H1 (cell line): ENCODE measurements around the gene PLBD1. TPM values are rescaled to one million over a fixed set of nuclear protein-coding genes. Genes with fewer than 3 reads are reported as not detected.

ENCODE experiments used
- CTCF ChIA-PET: fragments of 300-600 bp; sonication (Branson Sonifier 250); formaldehyde crosslinking; loops from one replicate; lab custom pipeline; 2021; ENCODE audit not compliant: partially characterized antibody; lab: Charles Lee
- POLR2A ChIA-PET: fragments of 300-600 bp; sonication (Branson Sonifier 250); formaldehyde crosslinking; loops from one replicate; lab custom pipeline; 2021; ENCODE audit warnings: inconsistent platforms; ENCODE audit not compliant: partially characterized antibody; lab: Charles Lee
- DNase-seq, 2 experiments: peaks; one replicate each; pipeline versions ENCODE4 v3.0.0 to v3.0.0-alpha.2; 2010 to 2022; ENCODE audit warnings: low spot score in 2 of 2, low read depth in 1 of 2, mixed read lengths in 1 of 2
- FAIRE-seq: peaks from 2 replicates; lab custom pipeline; 2011; peaks lifted over from hg19 to GRCh38; lab: Jason Lieb, UNC
- H2AFZ ChIP-seq: 2 replicates; pipeline ENCODE4 v1.8.1; 2012; ENCODE audit warnings: low read length, inconsistent platforms
- H2AK5ac ChIP-seq: 2 replicates; pipeline ENCODE4 v1.6.1; 2013; ENCODE audit warnings: low read depth, low read length
- H2BK120ac ChIP-seq: replicated peaks from 2 replicates; pipeline ENCODE3; 2013; ENCODE audit warnings: low read depth, low read length, inconsistent platforms
- H2BK12ac ChIP-seq: 2 replicates; pipeline ENCODE4 v1.6.1; 2013; ENCODE audit warnings: low read depth, low read length
- H2BK15ac ChIP-seq: 2 replicates; pipeline ENCODE4 v1.6.1; 2013; ENCODE audit warnings: low read length
- H2BK20ac ChIP-seq: 2 replicates; pipeline ENCODE4 v1.6.1; 2013; ENCODE audit warnings: low read length
- H2BK5ac ChIP-seq: 2 replicates; pipeline ENCODE4 v1.6.1; 2013; ENCODE audit warnings: low read depth, low read length
- H3K14ac ChIP-seq: 2 replicates; pipeline ENCODE4 v1.6.1; 2013; ENCODE audit warnings: inconsistent platforms; ENCODE audit not compliant: insufficient read length
- H3K18ac ChIP-seq: 2 replicates; pipeline ENCODE4 v1.6.1; 2013; ENCODE audit warnings: low read length; ENCODE audit errors: extremely low read depth
- H3K23ac ChIP-seq: 2 replicates; pipeline ENCODE4 v1.6.1; 2013; ENCODE audit warnings: inconsistent platforms; ENCODE audit not compliant: insufficient read length
- H3K23me2 ChIP-seq: 2 replicates; pipeline ENCODE4 v1.6.1; 2013; ENCODE audit warnings: low read depth, low read length
- H3K27ac ChIP-seq: 2 replicates; pipeline ENCODE4 v1.6.1; 2011; ENCODE audit warnings: low read depth, low read length, inconsistent platforms
- H3K27me3 ChIP-seq, 4 experiments: replicated peaks in 1 of 4; 1 replicate in 1 of 4; 2 replicates in 3 of 4; pipeline versions ENCODE4 v1.6.1 to v1.8.1; 2011 to 2013; ENCODE audit warnings: low read length in 3 of 4, mild to moderate bottlenecking in 3 of 4, inconsistent platforms in 2 of 4, mixed read lengths in 2 of 4, moderate library complexity in 1 of 4; ENCODE audit not compliant: control insufficient read depth in 3 of 4, insufficient read depth in 3 of 4; ENCODE audit errors: extremely low read depth in 1 of 4
- H3K36me3 ChIP-seq, 4 experiments: 2 replicates each; pipeline versions ENCODE4 v1.6.1 to v1.8.1; 2011 to 2013; ENCODE audit warnings: mild to moderate bottlenecking in 4 of 4, low read length in 3 of 4, moderate library complexity in 2 of 4, control low read depth in 1 of 4, inconsistent platforms in 1 of 4; ENCODE audit not compliant: insufficient read depth in 4 of 4, control insufficient read depth in 2 of 4
- H3K4ac ChIP-seq: replicated peaks from 2 replicates; pipeline ENCODE3; 2013; ENCODE audit warnings: low read length, low read depth, mixed read lengths, inconsistent platforms; ENCODE audit not compliant: insufficient read length
- H3K4me1 ChIP-seq, 4 experiments: replicated peaks in 1 of 4; 1 replicate in 1 of 4; 2 replicates in 3 of 4; pipeline versions ENCODE4 v1.6.1 to v1.8.1; 2011 to 2013; ENCODE audit warnings: low read length in 3 of 4, inconsistent platforms in 2 of 4, mixed read lengths in 1 of 4; ENCODE audit not compliant: insufficient read depth in 4 of 4, control insufficient read depth in 3 of 4
- H3K4me2 ChIP-seq, 2 experiments: 2 replicates each; pipeline versions ENCODE4 v1.6.1 to v1.8.1; 2011 to 2013; ENCODE audit warnings: low read depth in 2 of 2, low read length in 2 of 2, control low read depth in 1 of 2, inconsistent platforms in 1 of 2, mild to moderate bottlenecking in 1 of 2; ENCODE audit not compliant: insufficient read depth in 1 of 2
- H3K4me3 ChIP-seq, 4 experiments: fragments of 200-600, 300-600 bp in 1 of 4; sonication (generic), shearing (Covaris generic), sonication (Bioruptor Twin) in 1 of 4; 2 replicates each; pipeline versions ENCODE4 v1.5.1 to v1.8.1; 2011 to 2016; ENCODE audit warnings: low read length in 4 of 4, low read depth in 3 of 4, control low read depth in 2 of 4, inconsistent platforms in 2 of 4, mild to moderate bottlenecking in 2 of 4, mixed read lengths in 1 of 4, moderate library complexity in 1 of 4; ENCODE audit not compliant: insufficient read depth in 2 of 4; ENCODE audit errors: extremely low read depth in 1 of 4
- H3K56ac ChIP-seq: replicated peaks from 2 replicates; pipeline ENCODE3; 2013; ENCODE audit warnings: low read depth, mild to moderate bottlenecking, mixed read lengths, low read length, inconsistent platforms; ENCODE audit not compliant: insufficient read length
- H3K79me1 ChIP-seq: 2 replicates; pipeline ENCODE4 v1.6.1; 2013; ENCODE audit warnings: low read depth, low read length, control low read depth
- H3K79me2 ChIP-seq, 2 experiments: 2 replicates each; pipeline versions ENCODE4 v1.6.1 to v1.8.1; 2012 to 2013; ENCODE audit warnings: low read length in 2 of 2, mild to moderate bottlenecking in 2 of 2, inconsistent platforms in 1 of 2; ENCODE audit not compliant: insufficient read depth in 2 of 2, control insufficient read depth in 1 of 2
- H3K9ac ChIP-seq, 4 experiments: replicated peaks in 1 of 4; 1 replicate in 1 of 4; 2 replicates in 3 of 4; pipeline versions ENCODE4 v1.6.1 to v1.8.1; 2011 to 2013; ENCODE audit warnings: low read depth in 3 of 4, low read length in 3 of 4, control low read depth in 2 of 4, mild to moderate bottlenecking in 2 of 4, moderate library complexity in 2 of 4, inconsistent platforms in 1 of 4; ENCODE audit errors: extremely low read depth in 1 of 4
- H3K9me3 ChIP-seq, 2 experiments: 2 replicates each; pipeline versions ENCODE4 v1.6.1 to v1.8.1; 2012 to 2013; ENCODE audit warnings: mild to moderate bottlenecking in 2 of 2, moderate library complexity in 2 of 2, control low read depth in 1 of 2, inconsistent platforms in 1 of 2, low read depth in 1 of 2, low read length in 1 of 2, mixed read lengths in 1 of 2; ENCODE audit not compliant: insufficient read depth in 2 of 2
- H4K20me1 ChIP-seq, 2 experiments: replicated peaks in 1 of 2; 2 replicates each; pipeline versions ENCODE3 to v1.8.1; 2011 to 2013; ENCODE audit warnings: inconsistent platforms in 2 of 2, low read length in 2 of 2, mild to moderate bottlenecking in 1 of 2; ENCODE audit not compliant: insufficient read depth in 2 of 2, control insufficient read depth in 1 of 2
- H4K5ac ChIP-seq: 2 replicates; pipeline ENCODE4 v1.6.1; 2013; ENCODE audit warnings: low read length, low read depth, mixed read lengths, inconsistent platforms; ENCODE audit not compliant: insufficient read length
- H4K8ac ChIP-seq: 2 replicates; pipeline ENCODE4 v1.8.0; 2013; ENCODE audit warnings: mild to moderate bottlenecking, moderate library complexity, low read length, inconsistent platforms; ENCODE audit not compliant: insufficient read depth; ENCODE audit errors: extremely low read depth
- H4K91ac ChIP-seq: replicated peaks from 2 replicates; pipeline ENCODE3; 2013; ENCODE audit warnings: low read length, mixed read lengths, inconsistent platforms; ENCODE audit not compliant: insufficient read length
- EZH2 ChIP-seq: fragments of 200-600 bp; sonication (generic); IDR thresholded peaks from 2 replicates; pipeline ENCODE4 v1.7.1; 2012; ENCODE audit warnings: low read depth, mild to moderate bottlenecking, moderate library complexity, low read length, inconsistent platforms; ENCODE audit not compliant: severe bottlenecking
- FOSL1 ChIP-seq: IDR thresholded peaks from 2 replicates; pipeline ENCODE4 v1.6.1; 2011; ENCODE audit warnings: mild to moderate bottlenecking, low read depth, low read length, moderate library complexity; ENCODE audit not compliant: insufficient read depth
- NRF1 ChIP-seq: IDR thresholded peaks from 2 replicates; pipeline ENCODE4 v1.6.1; 2011; ENCODE audit warnings: mild to moderate bottlenecking, low read depth, low read length, improper control_type of control experiment
- PHF8 ChIP-seq: fragments of 200-600 bp; sonication (generic); conservative IDR thresholded peaks from 2 replicates; pipeline ENCODE4 v1.7.1; 2012; ENCODE audit warnings: low read depth, mild to moderate bottlenecking, inconsistent platforms, low read length, moderate library complexity
- RAD21 ChIP-seq, 2 experiments: IDR thresholded peaks in 1 of 2; conservative IDR thresholded peaks in 1 of 2; 2 replicates each; pipeline ENCODE4 v1.6.1; 2011; ENCODE audit warnings: low read depth in 2 of 2, low read length in 2 of 2, improper control_type of control experiment in 1 of 2, inconsistent platforms in 1 of 2, mild to moderate bottlenecking in 1 of 2, moderate library complexity in 1 of 2
- ZNF274 ChIP-seq: IDR thresholded peaks from 2 replicates; pipeline ENCODE4 v1.7.0; 2012; ENCODE audit warnings: low read length, borderline replicate concordance; ENCODE audit errors: extremely low read depth
- WGBS, 2 experiments: shearing (Covaris generic) in 1 of 2; methylation state at CpG; one replicate each; pipeline versions ENCODE4 v1.1.6 to v1.1.7; 2013 to 2015; ENCODE audit warnings: low lambda C conversion rate in 2 of 2, mixed read lengths in 2 of 2, inconsistent platforms in 1 of 2, low coverage in 1 of 2, missing lambda C conversion rate in 1 of 2; ENCODE audit not compliant: insufficient replicate concordance in 2 of 2, insufficient coverage in 1 of 2, insufficient read length in 1 of 2; ENCODE audit errors: extremely low coverage in 1 of 2, missing lambda C conversion rate in 1 of 2; 5-methylcytosine and 5-hydroxymethylcytosine counted together
- polyA plus RNA-seq, 7 experiments: library from polyadenylated mRNA; depleted of rRNA in 3 of 7; stranded (reverse) in 5 of 7; unstranded in 2 of 7; fragments of >200 nt in 5 of 7; fragments of 200-250 nt in 2 of 7; gene quantifications; 1 replicate in 5 of 7; 2 replicates in 1 of 7; 4 replicates in 1 of 7; pipeline versions ENCODE4 v1.2.1 to v1.2.3, GENCODE V29; 2011 to 2013; ENCODE audit warnings: missing spikeins in 2 of 7, mixed read lengths in 2 of 7
- total RNA-seq: library from RNA; stranded (reverse); fragmentation: NEBNext Ultra II Directional; extraction: Animal tissue kit (Norgen Biotek cat#: 25700); gene quantifications from 2 replicates; pipeline ENCODE4 v1.2.1, GENCODE V29; 2021

Gene PLBD1
- total and polyA plus RNA-seq, 2 of the 8 experiments (the other 6 are each of a cell fraction or from before 2014, with no cell fraction given), result 6.3 to 12.3 TPM

DNA sequence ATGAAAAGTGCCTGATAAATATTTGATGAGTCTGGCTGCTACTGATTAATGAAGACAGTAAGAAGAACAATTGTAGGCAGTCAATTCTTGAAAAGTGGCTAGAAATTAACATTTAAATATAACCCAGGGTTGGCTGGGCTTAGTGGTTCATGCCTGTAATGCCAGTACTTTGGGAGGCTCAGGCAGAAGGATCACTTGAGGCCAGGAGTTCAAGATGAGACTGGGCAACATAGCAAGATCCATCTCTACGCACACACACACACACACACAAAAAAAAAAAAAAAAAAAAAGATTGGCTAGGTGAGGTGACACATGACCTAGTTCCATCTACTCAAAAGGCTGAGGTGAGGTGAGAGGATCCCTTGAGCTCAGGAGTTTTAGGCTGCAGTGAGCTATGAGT, 7.9 kb upstream of the PLBD1 start:
- WGBS, 2 experiments, result no CpG with 5 or more reads among the region's 1 CpG
- no peak for TF ChIP-seq EZH2
- TF ChIP-seq FOSL1, result no peak
- TF ChIP-seq PHF8, result no peak
- no peak for TF ChIP-seq NRF1
- no peak for TF ChIP-seq ZNF274
- TF ChIP-seq RAD21 (IDR thresholded peaks at IDR 0.05 in 1 of 2, conservative IDR thresholded peaks at IDR 0.05 in 1 of 2; ENCODE audit: low read depth in 2 of 2, low read length in 2 of 2), result no peak
- no peak overlapping the region for H2BK20ac ChIP-seq
- no peak overlapping the region for H3K18ac ChIP-seq
- no peak overlapping the region for H3K27ac ChIP-seq
- H3K27me3 ChIP-seq, result no peaks in the 10 kb centered on the region; a peak in 1 of 7 replicates
- no peak overlapping the region for H3K56ac ChIP-seq
- H3K4me3 ChIP-seq, result no peak overlapping the region
- no peak for DNase-seq
- H3K9me3 ChIP-seq, result no peaks in the 10 kb centered on the region
- no peak overlapping the region for H3K9ac ChIP-seq
- ChIA-PET POLR2A (no interaction called here), CTCF (interaction anchor here (1.3 to 1.8 kb wide), 3 partner anchors 18 to 43 kb away, joined by 3 to 4 read pairs (median 4); no protein-coding TSS in a partner anchor)
- no peak overlapping the region for H2BK120ac ChIP-seq
- H3K14ac ChIP-seq, result no peak overlapping the region
- no peak for FAIRE-seq
- H2BK15ac ChIP-seq, result no peak overlapping the region
- H4K20me1 ChIP-seq, result no peaks in the 10 kb centered on the region
- no peak overlapping the region for H3K4me2 ChIP-seq
- no peak overlapping the region for H2AFZ ChIP-seq
- no peak overlapping the region for H3K23ac ChIP-seq
- H3K79me1 ChIP-seq, result no peaks in the 10 kb centered on the region
- no peak overlapping the region for H2BK5ac ChIP-seq
- no peak overlapping the region for H4K8ac ChIP-seq
- no peak overlapping the region for H4K5ac ChIP-seq
- no peaks in the 10 kb centered on the region for H3K23me2 ChIP-seq
- no peak overlapping the region for H3K4ac ChIP-seq
- H4K91ac ChIP-seq, result no peak overlapping the region
- no peaks in the 10 kb centered on the region for H3K4me1 ChIP-seq
- no peaks in the 10 kb centered on the region for H3K79me2 ChIP-seq
- no peaks in the 10 kb centered on the region for H3K36me3 ChIP-seq
- H2AK5ac ChIP-seq, result no peak overlapping the region
- no peak overlapping the region for H2BK12ac ChIP-seq
